GM23338 (cell line): ENCODE results near the gene SH3TC2.

Experiments used
- CREB1 ChIP-seq: fragments of 250-450 bp; sonication (Bioruptor Pico); IDR thresholded peaks from 2 replicates; pipeline ENCODE4 v1.5.0; 2020; ENCODE audit warnings: low read depth, mild to moderate bottlenecking, moderate library complexity
- CTCF ChIP-seq, 2 experiments: fragments of 200-600 bp in 1 of 2; sonication (generic) in 1 of 2; conservative IDR thresholded peaks; 2 replicates each; pipeline versions ENCODE4 v1.5.1 to v1.6.1; 2016 to 2017; ENCODE audit warnings: antibody characterized with exemption in 2 of 2, low read depth in 2 of 2, mild to moderate bottlenecking in 2 of 2, moderate library complexity in 1 of 2
- ETS1 ChIP-seq: IDR thresholded peaks from 2 replicates; pipeline ENCODE4 v1.6.1; 2016; ENCODE audit warnings: antibody characterized with exemption
- EZH2 ChIP-seq: fragments of 200-600 bp; sonication (generic); IDR thresholded peaks from one replicate; pipeline ENCODE4 v1.8.0; 2017; ENCODE audit warnings: antibody characterized with exemption, mild to moderate bottlenecking, low read depth; ENCODE audit not compliant: unreplicated experiment
- EZH2phosphoT487 ChIP-seq: fragments of 200-600 bp; sonication (generic); IDR thresholded peaks from one replicate; pipeline ENCODE4 v1.8.1; 2018; ENCODE audit warnings: antibody characterized with exemption; ENCODE audit not compliant: unreplicated experiment
- TF ChIP-seq, protein P1 (sequence below): IDR thresholded peaks from one replicate; pipeline ENCODE4 v1.6.1; 2018; ENCODE audit warnings: antibody characterized with exemption; ENCODE audit not compliant: unreplicated experiment

DNA sequence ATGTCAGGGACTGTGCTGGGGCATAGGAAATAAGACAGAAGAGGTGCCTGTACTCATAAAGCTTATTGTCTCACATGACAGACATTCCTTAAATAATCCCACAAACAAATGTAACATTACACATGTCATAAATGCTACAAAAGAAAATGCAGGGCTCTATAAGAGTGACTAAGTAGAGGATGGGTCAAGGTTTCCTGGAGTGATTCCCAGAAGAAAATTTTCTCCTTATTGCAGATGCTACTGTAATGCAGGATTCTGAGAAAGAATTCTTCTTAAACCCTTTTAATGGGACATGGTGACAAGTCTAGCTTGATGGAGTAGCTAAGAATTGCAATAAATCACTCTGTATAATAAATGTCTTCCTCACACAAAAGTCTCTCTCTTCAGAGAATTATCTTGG lies 55.7 kb downstream of the SH3TC2 start:
- no peak for TF ChIP-seq CREB1 (CRISPR knock-in tag)
- no peak for TF ChIP-seq CTCF (conservative IDR thresholded peaks at IDR 0.05; ENCODE audit: low read depth in 2 of 2)
- TF ChIP-seq EZH2phosphoT487, result no peak
- no peak for TF ChIP-seq EZH2
- TF ChIP-seq, protein P1, sequence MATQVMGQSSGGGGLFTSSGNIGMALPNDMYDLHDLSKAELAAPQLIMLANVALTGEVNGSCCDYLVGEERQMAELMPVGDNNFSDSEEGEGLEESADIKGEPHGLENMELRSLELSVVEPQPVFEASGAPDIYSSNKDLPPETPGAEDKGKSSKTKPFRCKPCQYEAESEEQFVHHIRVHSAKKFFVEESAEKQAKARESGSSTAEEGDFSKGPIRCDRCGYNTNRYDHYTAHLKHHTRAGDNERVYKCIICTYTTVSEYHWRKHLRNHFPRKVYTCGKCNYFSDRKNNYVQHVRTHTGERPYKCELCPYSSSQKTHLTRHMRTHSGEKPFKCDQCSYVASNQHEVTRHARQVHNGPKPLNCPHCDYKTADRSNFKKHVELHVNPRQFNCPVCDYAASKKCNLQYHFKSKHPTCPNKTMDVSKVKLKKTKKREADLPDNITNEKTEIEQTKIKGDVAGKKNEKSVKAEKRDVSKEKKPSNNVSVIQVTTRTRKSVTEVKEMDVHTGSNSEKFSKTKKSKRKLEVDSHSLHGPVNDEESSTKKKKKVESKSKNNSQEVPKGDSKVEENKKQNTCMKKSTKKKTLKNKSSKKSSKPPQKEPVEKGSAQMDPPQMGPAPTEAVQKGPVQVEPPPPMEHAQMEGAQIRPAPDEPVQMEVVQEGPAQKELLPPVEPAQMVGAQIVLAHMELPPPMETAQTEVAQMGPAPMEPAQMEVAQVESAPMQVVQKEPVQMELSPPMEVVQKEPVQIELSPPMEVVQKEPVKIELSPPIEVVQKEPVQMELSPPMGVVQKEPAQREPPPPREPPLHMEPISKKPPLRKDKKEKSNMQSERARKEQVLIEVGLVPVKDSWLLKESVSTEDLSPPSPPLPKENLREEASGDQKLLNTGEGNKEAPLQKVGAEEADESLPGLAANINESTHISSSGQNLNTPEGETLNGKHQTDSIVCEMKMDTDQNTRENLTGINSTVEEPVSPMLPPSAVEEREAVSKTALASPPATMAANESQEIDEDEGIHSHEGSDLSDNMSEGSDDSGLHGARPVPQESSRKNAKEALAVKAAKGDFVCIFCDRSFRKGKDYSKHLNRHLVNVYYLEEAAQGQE, result no peak
- no peak for TF ChIP-seq ETS1
